ENCODE data around the gene PLVAP. TPM values are rescaled to one million over a fixed set of nuclear protein-coding genes. Genes with fewer than 3 reads are reported as not detected.

PLVAP gene
- total RNA-seq, 1 experiment from 2014 or later: not detected

DNA sequence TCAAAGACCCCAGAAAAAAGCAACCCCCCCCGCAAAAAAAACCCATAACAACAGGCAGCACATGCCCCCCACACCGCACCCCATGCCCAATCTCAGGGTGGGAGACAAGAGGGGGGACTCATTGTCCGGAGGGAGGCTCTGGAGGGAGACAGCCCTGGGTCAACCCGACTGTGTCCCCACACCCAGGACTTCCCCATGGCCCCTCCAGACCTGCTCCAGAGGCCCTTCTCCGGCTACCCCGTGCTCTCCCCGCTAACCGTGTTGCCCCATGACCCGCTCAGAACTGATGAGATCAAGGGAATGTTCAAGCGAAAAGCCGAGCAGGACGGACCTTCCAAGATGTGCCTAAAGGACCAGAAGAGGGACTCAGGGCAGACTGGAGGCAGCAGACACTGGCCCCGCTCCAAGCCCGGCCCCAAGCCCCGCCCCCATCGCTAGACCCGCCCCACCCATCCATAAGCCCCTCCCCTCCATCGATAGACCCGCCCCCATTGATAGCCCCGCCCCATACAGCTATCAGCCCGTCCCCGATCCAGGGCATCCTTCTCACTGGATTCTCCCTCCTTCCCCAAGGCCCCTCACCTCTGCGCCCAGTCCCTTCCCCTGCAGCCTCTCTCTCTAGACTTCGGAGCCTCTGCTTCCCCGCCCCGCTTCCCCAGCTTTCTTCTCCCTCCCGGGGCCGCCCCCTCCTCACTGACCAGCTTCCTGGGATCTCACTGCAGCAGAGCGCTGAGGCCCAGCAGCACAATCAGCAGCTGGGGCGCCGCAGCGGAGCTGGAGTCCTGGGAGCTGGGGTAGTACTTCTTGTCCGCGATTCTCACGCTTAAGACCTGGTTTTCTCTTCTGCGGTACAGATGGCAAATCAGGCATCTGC is 26.1 kb upstream of the PLVAP start:
- H3K79me2 ChIP-seq (ENCODE audit: insufficient read depth, low read length): no peaks in the 10 kb centered on the region; the same call in 1 of the 2 replicates
- H2BK20ac ChIP-seq (ENCODE audit: low read depth, low read length, poor library complexity, severe bottlenecking): no peak overlapping the region
- no peak overlapping the region for H4K91ac ChIP-seq (ENCODE audit: insufficient read length, low read depth, low read length)
- peaks cover 7 to 43% (median 17%) of the 10 kb centered on the region in 3 experiments; a peak in 6 of 7 replicates for H3K36me3 Mint-ChIP-seq (ENCODE audit: insufficient read depth in 1 of 3, low read depth in 3 of 3)
- no CpG with 5 or more reads among the region's 36 CpGs for whole genome bisulfite sequencing (ENCODE audit: extremely low coverage, insufficient read length, low lambda C conversion rate)
- H3K9me3 Mint-ChIP-seq: no peaks in the 10 kb centered on the region
- H3K4me1 ChIP-seq (ENCODE audit: insufficient read depth, low read length): peaks cover 7% of the 10 kb centered on the region; the same call in 1 of the 2 replicates
- H3K27ac Mint-ChIP-seq: peak overlapping the region; percentile 74 to 97 (median 97); a peak in 5 of 7 replicates
- H3K79me1 ChIP-seq (ENCODE audit: insufficient read depth, low read depth, low read length, poor library complexity, severe bottlenecking): no peaks in the 10 kb centered on the region
- H3K23me2 ChIP-seq (ENCODE audit: insufficient read length, low read depth, low read length, poor library complexity, severe bottlenecking): peaks cover 15% of the 10 kb centered on the region
- no peak overlapping the region for H2BK5ac ChIP-seq (ENCODE audit: insufficient read length, low read length)
- peak; percentile 93 for DNase-seq
- peak overlapping the region; percentile 61 for H3K4me2 ChIP-seq (ENCODE audit: insufficient read depth, insufficient read length, low read length)
- H3K9me3 ChIP-seq (ENCODE audit: control insufficient read depth, low read depth, low read length): no peaks in the 10 kb centered on the region
- no peak overlapping the region for H2BK120ac ChIP-seq (ENCODE audit: low read depth, low read length, poor library complexity, severe bottlenecking)
- H3K18ac ChIP-seq (ENCODE audit: insufficient read length, low read depth, low read length): peak overlapping the region; percentile 77
- no peak overlapping the region for H4K8ac ChIP-seq (replicated peaks; ENCODE audit: insufficient read length, low read depth, low read length)
- no peak overlapping the region for H2AFZ ChIP-seq (ENCODE audit: low read length)
- H2BK12ac ChIP-seq (ENCODE audit: insufficient read length, low read depth, low read length): no peak overlapping the region
- H3K14ac ChIP-seq (ENCODE audit: insufficient read depth, low read length): no peak overlapping the region
- no peaks in the 10 kb centered on the region for H3K27me3 Mint-ChIP-seq (ENCODE audit: low read depth)
- H4K5ac ChIP-seq (ENCODE audit: insufficient read length, low read depth, low read length): no peak overlapping the region
- no peak overlapping the region for H3K27ac ChIP-seq (ENCODE audit: insufficient read length, low read depth, low read length)
- no peak overlapping the region for H3K23ac ChIP-seq (ENCODE audit: insufficient read length, low read depth, low read length)
- H2AK5ac ChIP-seq (ENCODE audit: insufficient read length, low read length): no peak overlapping the region
- H3K4ac ChIP-seq (ENCODE audit: low read depth, low read length): no peak overlapping the region
- no peak overlapping the region for H2BK15ac ChIP-seq (ENCODE audit: low read depth, low read length)
- H3K4me3 Mint-ChIP-seq: peak overlapping the region; percentile 69 to 94
- H4K20me1 ChIP-seq (ENCODE audit: control insufficient read depth, insufficient read depth, insufficient read length): no peaks in the 10 kb centered on the region
- peaks cover 31 to 39% of the 10 kb centered on the region in 2 experiments for H3K4me1 Mint-ChIP-seq
- H3K56ac ChIP-seq (ENCODE audit: insufficient read length, low read depth, low read length): no peak overlapping the region
- H3K9ac ChIP-seq (ENCODE audit: extremely low read depth, insufficient read length, low read length): peak overlapping the region; percentile 56
- no peak overlapping the region for H3T11ph ChIP-seq (ENCODE audit: low read length)
- TF ChIP-seq, protein P1, sequence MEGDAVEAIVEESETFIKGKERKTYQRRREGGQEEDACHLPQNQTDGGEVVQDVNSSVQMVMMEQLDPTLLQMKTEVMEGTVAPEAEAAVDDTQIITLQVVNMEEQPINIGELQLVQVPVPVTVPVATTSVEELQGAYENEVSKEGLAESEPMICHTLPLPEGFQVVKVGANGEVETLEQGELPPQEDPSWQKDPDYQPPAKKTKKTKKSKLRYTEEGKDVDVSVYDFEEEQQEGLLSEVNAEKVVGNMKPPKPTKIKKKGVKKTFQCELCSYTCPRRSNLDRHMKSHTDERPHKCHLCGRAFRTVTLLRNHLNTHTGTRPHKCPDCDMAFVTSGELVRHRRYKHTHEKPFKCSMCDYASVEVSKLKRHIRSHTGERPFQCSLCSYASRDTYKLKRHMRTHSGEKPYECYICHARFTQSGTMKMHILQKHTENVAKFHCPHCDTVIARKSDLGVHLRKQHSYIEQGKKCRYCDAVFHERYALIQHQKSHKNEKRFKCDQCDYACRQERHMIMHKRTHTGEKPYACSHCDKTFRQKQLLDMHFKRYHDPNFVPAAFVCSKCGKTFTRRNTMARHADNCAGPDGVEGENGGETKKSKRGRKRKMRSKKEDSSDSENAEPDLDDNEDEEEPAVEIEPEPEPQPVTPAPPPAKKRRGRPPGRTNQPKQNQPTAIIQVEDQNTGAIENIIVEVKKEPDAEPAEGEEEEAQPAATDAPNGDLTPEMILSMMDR (conservative IDR thresholded peaks at IDR 0.05): no peak
- H3K27me3 ChIP-seq (ENCODE audit: insufficient read depth, low read length): no peaks in the 10 kb centered on the region
